CD4-positive, alpha-beta T cell (primary cell): Measurements from ENCODE around the gene FUZ. TPM values are rescaled to one million over a fixed set of nuclear protein-coding genes. Genes with fewer than 3 reads are reported as not detected.

Experiments used
- ATAC-seq: fragments of 200-7000 bp; cut with Tn5 transposase; one replicate; pipeline ENCODE4 v1.10.0; 2022; ENCODE audit warnings: mild to moderate bottlenecking; ENCODE audit not compliant: poor library complexity
- CTCF ChIA-PET: fragments of 350-600 bp; sonication (Branson Sonifier 250); formaldehyde crosslinking; loops from one replicate; lab custom pipeline; 2021; ENCODE audit warnings: antibody characterized with exemption, inconsistent platforms; lab: Charles Lee
- POLR2A ChIA-PET: fragments of 350-600 bp; sonication (Branson Sonifier 250); formaldehyde crosslinking; loops from one replicate; lab custom pipeline; 2021; ENCODE audit warnings: antibody characterized with exemption, inconsistent platforms; lab: Charles Lee
- DNase-seq, 14 experiments: peaks; one replicate each; pipeline ENCODE4 v3.0.0-alpha.2; 2013 to 2020; ENCODE audit warnings: mixed read lengths in 2 of 14
- H3K27ac ChIP-seq, 2 donors: one replicate each; pipeline versions ENCODE4 v1.5.1 to v1.7.0; 2013; ENCODE audit warnings: low read length in 2 of 2, low read depth in 1 of 2, mild to moderate bottlenecking in 1 of 2
- H3K27me3 ChIP-seq, 2 experiments: 1 replicate in 1 of 2; 2 replicates in 1 of 2; pipeline versions ENCODE4 v1.6.1 to v1.7.0; 2013; ENCODE audit warnings: low read length in 2 of 2, control low read depth in 1 of 2, mild to moderate bottlenecking in 1 of 2, moderate library complexity in 1 of 2; ENCODE audit not compliant: insufficient read depth in 2 of 2, control insufficient read depth in 1 of 2
- H3K36me3 ChIP-seq: one replicate; pipeline ENCODE4 v1.6.1; 2013; ENCODE audit warnings: low read length, control low read depth; ENCODE audit not compliant: insufficient read depth
- H3K4me1 ChIP-seq: one replicate; pipeline ENCODE4 v1.6.1; 2013; ENCODE audit warnings: low read length, control low read depth; ENCODE audit not compliant: insufficient read depth
- H3K4me3 ChIP-seq: one replicate; pipeline ENCODE4 v1.5.1; 2013; ENCODE audit warnings: mild to moderate bottlenecking, low read length, moderate library complexity
- H3K9me3 ChIP-seq, 2 experiments: 1 replicate in 1 of 2; 2 replicates in 1 of 2; pipeline versions ENCODE4 v1.6.1 to v1.7.0; 2013; ENCODE audit warnings: low read length in 2 of 2, mild to moderate bottlenecking in 2 of 2, control low read depth in 1 of 2, moderate library complexity in 1 of 2; ENCODE audit not compliant: control insufficient read depth in 1 of 2, insufficient read depth in 1 of 2
- H3K27ac Mint-ChIP-seq: one replicate; pipeline ENCODE4 v1.8.0; 2020; ENCODE audit warnings: mixed read lengths
- H3K27me3 Mint-ChIP-seq: one replicate; pipeline ENCODE4 v1.8.0; 2021; ENCODE audit warnings: mixed read lengths
- H3K36me3 Mint-ChIP-seq: one replicate; pipeline ENCODE4 v1.8.0; 2021; ENCODE audit warnings: low read depth, mixed read lengths
- H3K4me1 Mint-ChIP-seq: one replicate; pipeline ENCODE4 v1.8.0; 2021; ENCODE audit warnings: low read depth, mixed read lengths
- H3K4me3 Mint-ChIP-seq: one replicate; pipeline ENCODE4 v1.8.0; 2020; ENCODE audit warnings: mild to moderate bottlenecking, mixed read lengths
- H3K9me3 Mint-ChIP-seq: one replicate; pipeline ENCODE4 v1.8.0; 2020; ENCODE audit warnings: mixed read lengths
- intact Hi-C, 2 experiments: fragments of 100-400 bp; cut with DNase I in 1 of 2; cut with micrococcal nuclease in 1 of 2; formaldehyde crosslinking; loops; one replicate each; pipeline versions ENCODE4 v1.15.1 to v1.9.0; 2023 to 2025; cut with DNase I, micrococcal nuclease
- total RNA-seq, 174 experiments: library from RNA in 2 of 174; stranded (reverse) in 2 of 174; gene quantifications; one replicate each; pipeline ENCODE4 v1.2.3 and lab custom pipeline; 2021 to 2026
- TF ChIP-seq, protein P1 (sequence below): fragments of 200-600 bp; IDR thresholded peaks from one replicate; pipeline ENCODE4 v1.8.0; 2022; ENCODE audit warnings: antibody characterized with exemption, mild to moderate bottlenecking

Gene FUZ
- total RNA-seq, 2 experiments from 2014 or later: 14.9 to 15.2 TPM

DNA sequence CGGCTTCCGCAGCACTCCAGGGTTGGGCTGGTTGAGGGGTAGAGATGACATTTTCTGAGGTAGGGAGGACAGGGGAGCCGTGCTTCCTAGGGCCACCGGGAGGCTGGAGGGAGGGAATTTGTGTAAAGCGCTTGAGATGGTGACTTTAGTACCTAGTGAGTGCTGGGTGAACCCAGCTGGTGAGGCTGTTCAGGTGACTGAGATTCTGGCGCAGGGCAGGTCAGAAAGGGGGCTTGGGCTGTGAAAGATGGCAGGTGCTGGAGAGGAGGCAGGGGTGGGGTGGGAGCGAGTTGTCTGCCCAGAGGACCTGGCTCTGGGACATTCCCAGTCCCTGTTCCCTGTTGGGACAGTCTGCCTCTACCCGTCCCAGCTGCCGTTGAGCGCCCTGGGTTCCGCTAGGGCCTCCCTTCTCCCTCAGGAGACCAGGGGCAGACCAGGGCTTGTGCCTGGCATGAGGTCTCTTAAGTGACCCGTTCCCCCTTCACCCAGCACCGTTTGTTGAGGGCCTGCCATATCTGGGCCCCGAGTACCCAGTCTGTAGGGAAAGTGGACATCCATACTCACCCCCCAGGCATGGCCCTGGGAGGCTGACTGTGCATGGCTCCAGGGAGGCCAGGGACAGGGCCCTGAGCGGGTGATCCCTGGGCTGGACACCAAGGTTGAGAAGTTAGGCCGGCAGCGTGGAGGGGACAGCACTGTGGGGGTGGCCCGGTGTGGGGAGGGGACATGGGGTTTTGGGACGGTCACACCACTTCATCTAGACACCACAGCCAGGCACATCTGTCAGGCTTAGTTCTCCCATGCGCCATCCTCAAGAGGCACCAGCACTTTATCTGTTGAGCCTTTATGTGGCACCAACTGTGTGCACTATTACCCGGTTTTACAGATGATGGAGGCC, 42.8 kb upstream of the FUZ start:
- TF ChIP-seq, protein P1, sequence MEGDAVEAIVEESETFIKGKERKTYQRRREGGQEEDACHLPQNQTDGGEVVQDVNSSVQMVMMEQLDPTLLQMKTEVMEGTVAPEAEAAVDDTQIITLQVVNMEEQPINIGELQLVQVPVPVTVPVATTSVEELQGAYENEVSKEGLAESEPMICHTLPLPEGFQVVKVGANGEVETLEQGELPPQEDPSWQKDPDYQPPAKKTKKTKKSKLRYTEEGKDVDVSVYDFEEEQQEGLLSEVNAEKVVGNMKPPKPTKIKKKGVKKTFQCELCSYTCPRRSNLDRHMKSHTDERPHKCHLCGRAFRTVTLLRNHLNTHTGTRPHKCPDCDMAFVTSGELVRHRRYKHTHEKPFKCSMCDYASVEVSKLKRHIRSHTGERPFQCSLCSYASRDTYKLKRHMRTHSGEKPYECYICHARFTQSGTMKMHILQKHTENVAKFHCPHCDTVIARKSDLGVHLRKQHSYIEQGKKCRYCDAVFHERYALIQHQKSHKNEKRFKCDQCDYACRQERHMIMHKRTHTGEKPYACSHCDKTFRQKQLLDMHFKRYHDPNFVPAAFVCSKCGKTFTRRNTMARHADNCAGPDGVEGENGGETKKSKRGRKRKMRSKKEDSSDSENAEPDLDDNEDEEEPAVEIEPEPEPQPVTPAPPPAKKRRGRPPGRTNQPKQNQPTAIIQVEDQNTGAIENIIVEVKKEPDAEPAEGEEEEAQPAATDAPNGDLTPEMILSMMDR: no peak
- H3K36me3 Mint-ChIP-seq: peaks cover 34% of the 10 kb centered on the region
- H3K9me3 Mint-ChIP-seq: no peaks in the 10 kb centered on the region
- intact Hi-C loops: no loop called here
- peaks cover 0 to 3% of the 10 kb centered on the region in 2 experiments for H3K9me3 ChIP-seq
- CTCF ChIA-PET: no interaction called here
- H3K27ac Mint-ChIP-seq: peak overlapping the region; percentile 44
- peak overlapping the region; percentile 68 for H3K4me3 Mint-ChIP-seq
- no peaks in the 10 kb centered on the region for H3K27me3 Mint-ChIP-seq
- peaks cover 26% of the 10 kb centered on the region for H3K4me1 ChIP-seq
- no peaks in the 10 kb centered on the region for H3K27me3 ChIP-seq
- no peak overlapping the region for H3K4me3 ChIP-seq
- no peak overlapping the region for H3K27ac ChIP-seq
- ATAC-seq (no peak), DNase-seq (no peak)
- H3K36me3 ChIP-seq: peaks cover 44% of the 10 kb centered on the region
- peaks cover 14% of the 10 kb centered on the region for H3K4me1 Mint-ChIP-seq
- POLR2A ChIA-PET: interaction anchor here (1.6 kb wide), 1 partner anchor 14 kb away, joined by 3 read pairs; no protein-coding TSS in a partner anchor

DNA sequence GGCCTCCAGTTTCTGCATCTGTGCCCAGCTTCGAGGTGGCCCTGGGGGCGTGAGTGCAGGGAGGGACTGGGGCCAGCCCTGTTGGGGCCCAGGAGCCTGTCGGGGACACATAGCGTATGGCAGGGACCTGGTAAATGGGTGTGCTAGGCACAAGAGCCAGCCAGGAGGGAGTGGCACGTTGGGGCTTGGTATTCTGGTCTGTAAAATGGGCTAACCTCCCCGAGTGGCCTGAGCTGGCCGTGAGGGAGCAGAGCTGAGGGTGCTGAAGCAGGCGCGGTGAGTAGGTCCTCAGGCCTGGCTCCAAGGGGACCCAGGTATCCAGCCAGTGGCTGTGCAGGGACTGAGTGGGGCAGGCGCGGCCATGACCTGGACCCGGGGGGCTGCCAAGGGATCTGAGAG, 42.2 kb upstream of the FUZ start:
- TF ChIP-seq, protein P1: no peak
- POLR2A ChIA-PET: interaction anchor here (1.6 to 2.3 kb wide), 2 partner anchors 14 to 22 kb away, joined by 3 to 9 read pairs; partner anchors contain the start of genes AKT1S1 and TBC1D17
- intact Hi-C loops: no loop called here
- no peak overlapping the region for H3K4me3 Mint-ChIP-seq
- no peaks in the 10 kb centered on the region for H3K27me3 ChIP-seq
- H3K36me3 ChIP-seq: peaks cover 38% of the 10 kb centered on the region
- peaks cover 0 to 3% of the 10 kb centered on the region in 2 experiments for H3K9me3 ChIP-seq
- H3K9me3 Mint-ChIP-seq: no peaks in the 10 kb centered on the region
- DNase-seq (no peak), ATAC-seq (no peak)
- H3K27ac Mint-ChIP-seq: peak overlapping the region; percentile 44
- CTCF ChIA-PET: no interaction called here
- H3K27me3 Mint-ChIP-seq: no peaks in the 10 kb centered on the region
- H3K4me1 ChIP-seq: peaks cover 32% of the 10 kb centered on the region
- peaks cover 15% of the 10 kb centered on the region for H3K4me1 Mint-ChIP-seq
- no peak overlapping the region for H3K27ac ChIP-seq
- no peak overlapping the region for H3K4me3 ChIP-seq
- H3K36me3 Mint-ChIP-seq: peaks cover 35% of the 10 kb centered on the region

DNA sequence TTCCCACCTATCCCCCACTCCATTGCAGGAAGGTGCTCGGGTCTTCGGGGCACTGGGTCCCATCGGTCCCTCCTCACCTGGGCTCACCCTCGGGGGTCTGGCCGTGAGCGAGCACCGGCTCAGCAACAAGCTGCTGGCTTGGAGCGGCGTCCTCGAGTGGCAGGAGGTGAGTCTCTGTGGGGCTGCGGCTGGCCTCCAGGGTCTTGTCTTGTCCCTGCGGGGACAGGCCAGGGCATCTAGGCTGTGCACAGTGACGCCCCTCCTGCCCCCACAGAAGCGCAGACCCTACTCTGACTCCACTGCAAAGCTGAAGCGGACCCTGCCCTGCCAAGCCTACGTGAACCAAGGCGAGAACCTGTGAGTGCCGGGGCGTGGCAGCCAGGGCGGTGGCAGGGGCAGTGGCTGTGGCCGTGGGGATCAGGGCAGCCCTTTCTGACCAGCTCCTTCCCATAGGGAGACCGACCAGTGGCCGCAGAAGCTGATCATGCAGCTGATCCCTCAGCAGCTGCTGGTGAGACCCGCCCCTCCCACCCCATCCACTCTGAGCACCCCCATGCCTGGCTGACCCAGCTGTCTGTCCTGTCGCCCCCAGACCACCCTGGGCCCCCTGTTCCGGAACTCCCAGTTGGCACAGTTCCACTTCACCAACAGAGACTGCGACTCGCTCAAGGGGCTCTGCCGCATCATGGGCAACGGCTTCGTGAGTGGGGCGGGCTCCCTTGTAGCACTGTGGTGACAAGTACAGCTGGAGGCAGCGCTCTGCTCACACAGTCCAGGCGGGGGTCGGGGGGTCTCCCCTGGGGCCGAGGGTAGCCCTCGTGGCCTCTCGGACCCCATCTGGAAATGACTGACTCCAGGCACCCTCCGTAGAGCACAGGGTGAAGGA, 41.5 kb upstream of the FUZ start:
- POLR2A ChIA-PET: interaction anchor here (1.6 to 2.3 kb wide), 2 partner anchors 15 to 22 kb away, joined by 3 to 9 read pairs; partner anchors contain the start of genes AKT1S1 and TBC1D17
- Histone ChIP-seq H3K4me3 (no peak overlapping the region), H3K9me3 (peaks cover 0 to 3% of the 10 kb centered on the region in 2 experiments), H3K4me1 (peaks cover 37% of the 10 kb centered on the region), H3K27ac (no peak overlapping the region), H3K36me3 (peaks cover 31% of the 10 kb centered on the region), H3K27me3 (no peaks in the 10 kb centered on the region)
- intact Hi-C loops: loop anchor here in 1 of 2 experiments (5.0 kb wide), 1 partner anchor 37 kb away; the partner anchor contains the start of gene MED25
- TF ChIP-seq, protein P1: no peak
- Mint-ChIP-seq H3K27ac (no peak overlapping the region), H3K4me3 (no peak overlapping the region), H3K4me1 (peaks cover 21% of the 10 kb centered on the region), H3K9me3 (no peaks in the 10 kb centered on the region), H3K36me3 (peaks cover 32% of the 10 kb centered on the region), H3K27me3 (no peaks in the 10 kb centered on the region)
- DNase-seq (peak in 1 of 14 experiments; percentile 39), ATAC-seq (no peak)
- CTCF ChIA-PET: no interaction called here
